H1 (cell line): Measurements from ENCODE around the gene RABL6. TPM values are rescaled to one million over a fixed set of nuclear protein-coding genes. Genes with fewer than 3 reads are reported as not detected.

Experiments
- CTCF ChIA-PET: fragments of 300-600 bp; sonication (Branson Sonifier 250); formaldehyde crosslinking; loops from one replicate; lab custom pipeline; 2021; ENCODE audit not compliant: partially characterized antibody; lab: Charles Lee
- POLR2A ChIA-PET: fragments of 300-600 bp; sonication (Branson Sonifier 250); formaldehyde crosslinking; loops from one replicate; lab custom pipeline; 2021; ENCODE audit warnings: inconsistent platforms; ENCODE audit not compliant: partially characterized antibody; lab: Charles Lee
- DNase-seq, 2 experiments: peaks; one replicate each; pipeline versions ENCODE4 v3.0.0 to v3.0.0-alpha.2; 2010 to 2022; ENCODE audit warnings: low spot score in 2 of 2, low read depth in 1 of 2, mixed read lengths in 1 of 2
- FAIRE-seq: peaks from 2 replicates; lab custom pipeline; 2011; peaks lifted over from hg19 to GRCh38; lab: Jason Lieb, UNC
- H2AFZ ChIP-seq: 2 replicates; pipeline ENCODE4 v1.8.1; 2012; ENCODE audit warnings: low read length, inconsistent platforms
- H2AK5ac ChIP-seq: 2 replicates; pipeline ENCODE4 v1.6.1; 2013; ENCODE audit warnings: low read depth, low read length
- H2BK120ac ChIP-seq: replicated peaks from 2 replicates; pipeline ENCODE3; 2013; ENCODE audit warnings: low read depth, low read length, inconsistent platforms
- H2BK12ac ChIP-seq: 2 replicates; pipeline ENCODE4 v1.6.1; 2013; ENCODE audit warnings: low read depth, low read length
- H2BK15ac ChIP-seq: 2 replicates; pipeline ENCODE4 v1.6.1; 2013; ENCODE audit warnings: low read length
- H2BK20ac ChIP-seq: 2 replicates; pipeline ENCODE4 v1.6.1; 2013; ENCODE audit warnings: low read length
- H2BK5ac ChIP-seq: 2 replicates; pipeline ENCODE4 v1.6.1; 2013; ENCODE audit warnings: low read depth, low read length
- H3K14ac ChIP-seq: 2 replicates; pipeline ENCODE4 v1.6.1; 2013; ENCODE audit warnings: inconsistent platforms; ENCODE audit not compliant: insufficient read length
- H3K18ac ChIP-seq: 2 replicates; pipeline ENCODE4 v1.6.1; 2013; ENCODE audit warnings: low read length; ENCODE audit errors: extremely low read depth
- H3K23ac ChIP-seq: 2 replicates; pipeline ENCODE4 v1.6.1; 2013; ENCODE audit warnings: inconsistent platforms; ENCODE audit not compliant: insufficient read length
- H3K23me2 ChIP-seq: 2 replicates; pipeline ENCODE4 v1.6.1; 2013; ENCODE audit warnings: low read depth, low read length
- H3K27ac ChIP-seq: 2 replicates; pipeline ENCODE4 v1.6.1; 2011; ENCODE audit warnings: low read depth, low read length, inconsistent platforms
- H3K27me3 ChIP-seq, 4 experiments: replicated peaks in 1 of 4; 1 replicate in 1 of 4; 2 replicates in 3 of 4; pipeline versions ENCODE4 v1.6.1 to v1.8.1; 2011 to 2013; ENCODE audit warnings: low read length in 3 of 4, mild to moderate bottlenecking in 3 of 4, inconsistent platforms in 2 of 4, mixed read lengths in 2 of 4, moderate library complexity in 1 of 4; ENCODE audit not compliant: control insufficient read depth in 3 of 4, insufficient read depth in 3 of 4; ENCODE audit errors: extremely low read depth in 1 of 4
- H3K36me3 ChIP-seq, 4 experiments: 2 replicates each; pipeline versions ENCODE4 v1.6.1 to v1.8.1; 2011 to 2013; ENCODE audit warnings: mild to moderate bottlenecking in 4 of 4, low read length in 3 of 4, moderate library complexity in 2 of 4, control low read depth in 1 of 4, inconsistent platforms in 1 of 4; ENCODE audit not compliant: insufficient read depth in 4 of 4, control insufficient read depth in 2 of 4
- H3K4ac ChIP-seq: replicated peaks from 2 replicates; pipeline ENCODE3; 2013; ENCODE audit warnings: low read length, low read depth, mixed read lengths, inconsistent platforms; ENCODE audit not compliant: insufficient read length
- H3K4me1 ChIP-seq, 4 experiments: replicated peaks in 1 of 4; 1 replicate in 1 of 4; 2 replicates in 3 of 4; pipeline versions ENCODE4 v1.6.1 to v1.8.1; 2011 to 2013; ENCODE audit warnings: low read length in 3 of 4, inconsistent platforms in 2 of 4, mixed read lengths in 1 of 4; ENCODE audit not compliant: insufficient read depth in 4 of 4, control insufficient read depth in 3 of 4
- H3K4me2 ChIP-seq, 2 experiments: 2 replicates each; pipeline versions ENCODE4 v1.6.1 to v1.8.1; 2011 to 2013; ENCODE audit warnings: low read depth in 2 of 2, low read length in 2 of 2, control low read depth in 1 of 2, inconsistent platforms in 1 of 2, mild to moderate bottlenecking in 1 of 2; ENCODE audit not compliant: insufficient read depth in 1 of 2
- H3K4me3 ChIP-seq, 4 experiments: fragments of 200-600, 300-600 bp in 1 of 4; sonication (generic), shearing (Covaris generic), sonication (Bioruptor Twin) in 1 of 4; 2 replicates each; pipeline versions ENCODE4 v1.5.1 to v1.8.1; 2011 to 2016; ENCODE audit warnings: low read length in 4 of 4, low read depth in 3 of 4, control low read depth in 2 of 4, inconsistent platforms in 2 of 4, mild to moderate bottlenecking in 2 of 4, mixed read lengths in 1 of 4, moderate library complexity in 1 of 4; ENCODE audit not compliant: insufficient read depth in 2 of 4; ENCODE audit errors: extremely low read depth in 1 of 4
- H3K56ac ChIP-seq: replicated peaks from 2 replicates; pipeline ENCODE3; 2013; ENCODE audit warnings: low read depth, mild to moderate bottlenecking, mixed read lengths, low read length, inconsistent platforms; ENCODE audit not compliant: insufficient read length
- H3K79me1 ChIP-seq: 2 replicates; pipeline ENCODE4 v1.6.1; 2013; ENCODE audit warnings: low read depth, low read length, control low read depth
- H3K79me2 ChIP-seq, 2 experiments: 2 replicates each; pipeline versions ENCODE4 v1.6.1 to v1.8.1; 2012 to 2013; ENCODE audit warnings: low read length in 2 of 2, mild to moderate bottlenecking in 2 of 2, inconsistent platforms in 1 of 2; ENCODE audit not compliant: insufficient read depth in 2 of 2, control insufficient read depth in 1 of 2
- H3K9ac ChIP-seq, 4 experiments: replicated peaks in 1 of 4; 1 replicate in 1 of 4; 2 replicates in 3 of 4; pipeline versions ENCODE4 v1.6.1 to v1.8.1; 2011 to 2013; ENCODE audit warnings: low read depth in 3 of 4, low read length in 3 of 4, control low read depth in 2 of 4, mild to moderate bottlenecking in 2 of 4, moderate library complexity in 2 of 4, inconsistent platforms in 1 of 4; ENCODE audit errors: extremely low read depth in 1 of 4
- H3K9me3 ChIP-seq, 2 experiments: 2 replicates each; pipeline versions ENCODE4 v1.6.1 to v1.8.1; 2012 to 2013; ENCODE audit warnings: mild to moderate bottlenecking in 2 of 2, moderate library complexity in 2 of 2, control low read depth in 1 of 2, inconsistent platforms in 1 of 2, low read depth in 1 of 2, low read length in 1 of 2, mixed read lengths in 1 of 2; ENCODE audit not compliant: insufficient read depth in 2 of 2
- H4K20me1 ChIP-seq, 2 experiments: replicated peaks in 1 of 2; 2 replicates each; pipeline versions ENCODE3 to v1.8.1; 2011 to 2013; ENCODE audit warnings: inconsistent platforms in 2 of 2, low read length in 2 of 2, mild to moderate bottlenecking in 1 of 2; ENCODE audit not compliant: insufficient read depth in 2 of 2, control insufficient read depth in 1 of 2
- H4K5ac ChIP-seq: 2 replicates; pipeline ENCODE4 v1.6.1; 2013; ENCODE audit warnings: low read length, low read depth, mixed read lengths, inconsistent platforms; ENCODE audit not compliant: insufficient read length
- H4K8ac ChIP-seq: 2 replicates; pipeline ENCODE4 v1.8.0; 2013; ENCODE audit warnings: mild to moderate bottlenecking, moderate library complexity, low read length, inconsistent platforms; ENCODE audit not compliant: insufficient read depth; ENCODE audit errors: extremely low read depth
- H4K91ac ChIP-seq: replicated peaks from 2 replicates; pipeline ENCODE3; 2013; ENCODE audit warnings: low read length, mixed read lengths, inconsistent platforms; ENCODE audit not compliant: insufficient read length
- BRCA1 ChIP-seq: IDR thresholded peaks from 2 replicates; pipeline ENCODE4 v1.6.1; 2012; ENCODE audit warnings: low read depth, low read length, improper control_type of control experiment
- EP300 ChIP-seq, 2 experiments: IDR thresholded peaks; 1 replicate in 1 of 2; 2 replicates in 1 of 2; pipeline ENCODE4 v1.6.1; 2011 to 2012; ENCODE audit warnings: low read depth in 2 of 2, low read length in 2 of 2, mild to moderate bottlenecking in 2 of 2, borderline replicate concordance in 1 of 2, inconsistent platforms in 1 of 2, moderate library complexity in 1 of 2
- GABPA ChIP-seq: IDR thresholded peaks from 2 replicates; pipeline ENCODE4 v1.6.1; 2011; ENCODE audit warnings: mild to moderate bottlenecking, low read length, moderate library complexity, borderline replicate concordance; ENCODE audit not compliant: insufficient read depth
- KDM1A ChIP-seq: fragments of 200-600, 300-600 bp; sonication (generic); IDR thresholded peaks from 2 replicates; pipeline ENCODE4 v1.7.1; 2016; ENCODE audit warnings: mild to moderate bottlenecking, low read length, borderline replicate concordance
- SIRT6 ChIP-seq: IDR thresholded peaks from one replicate; pipeline ENCODE4 v1.7.1; 2012; ENCODE audit warnings: low read length, inconsistent platforms
- SP1 ChIP-seq: IDR thresholded peaks from 2 replicates; pipeline ENCODE4 v1.6.1; 2011; ENCODE audit warnings: low read depth, low read length
- ZNF274 ChIP-seq: IDR thresholded peaks from 2 replicates; pipeline ENCODE4 v1.7.0; 2012; ENCODE audit warnings: low read length, borderline replicate concordance; ENCODE audit errors: extremely low read depth
- WGBS, 2 experiments: shearing (Covaris generic) in 1 of 2; methylation state at CpG; one replicate each; pipeline versions ENCODE4 v1.1.6 to v1.1.7; 2013 to 2015; ENCODE audit warnings: low lambda C conversion rate in 2 of 2, mixed read lengths in 2 of 2, inconsistent platforms in 1 of 2, low coverage in 1 of 2, missing lambda C conversion rate in 1 of 2; ENCODE audit not compliant: insufficient replicate concordance in 2 of 2, insufficient coverage in 1 of 2, insufficient read length in 1 of 2; ENCODE audit errors: extremely low coverage in 1 of 2, missing lambda C conversion rate in 1 of 2; 5-methylcytosine and 5-hydroxymethylcytosine counted together
- polyA plus RNA-seq, 7 experiments: library from polyadenylated mRNA; depleted of rRNA in 3 of 7; stranded (reverse) in 5 of 7; unstranded in 2 of 7; fragments of >200 nt in 5 of 7; fragments of 200-250 nt in 2 of 7; gene quantifications; 1 replicate in 5 of 7; 2 replicates in 1 of 7; 4 replicates in 1 of 7; pipeline versions ENCODE4 v1.2.1 to v1.2.3, GENCODE V29; 2011 to 2013; ENCODE audit warnings: missing spikeins in 2 of 7, mixed read lengths in 2 of 7
- total RNA-seq: library from RNA; stranded (reverse); fragmentation: NEBNext Ultra II Directional; extraction: Animal tissue kit (Norgen Biotek cat#: 25700); gene quantifications from 2 replicates; pipeline ENCODE4 v1.2.1, GENCODE V29; 2021

The RABL6 gene
- total and polyA plus RNA-seq, 2 of the 8 experiments (the other 6 are each of a cell fraction or from before 2014, with no cell fraction given): 70.1 to 130 TPM

DNA sequence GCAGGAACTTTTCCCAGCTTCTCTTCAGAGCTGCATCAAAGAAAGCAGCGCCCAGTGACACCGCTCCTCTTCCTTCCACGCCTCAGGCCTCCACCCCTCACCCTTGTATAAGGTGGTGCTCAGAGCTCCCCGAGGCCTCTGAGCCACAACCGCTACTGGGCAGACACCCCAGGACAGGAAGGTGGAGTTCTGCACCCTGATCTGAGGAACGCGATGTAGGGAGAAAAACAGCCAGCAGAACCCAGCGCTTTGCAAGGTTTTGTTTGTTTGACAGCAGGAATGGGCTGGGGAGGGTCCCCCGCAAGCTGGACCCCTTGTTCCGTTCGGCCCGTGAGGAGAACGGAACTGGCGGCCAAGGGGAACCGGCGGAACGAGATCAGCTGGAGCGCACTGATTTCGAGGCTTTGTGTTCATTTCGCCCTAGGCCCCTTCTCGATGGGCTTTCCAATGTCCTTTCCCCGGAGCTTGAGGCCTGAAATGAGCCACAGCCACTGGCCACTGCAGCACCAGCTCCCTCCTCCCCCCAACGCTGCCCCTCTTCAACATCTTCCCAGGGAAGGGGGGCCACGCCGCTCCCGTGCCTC is 54.2 kb downstream of the RABL6 start:
- no peaks in the 10 kb centered on the region; a peak in 1 of 4 replicates for H3K9me3 ChIP-seq
- no peak overlapping the region for H3K14ac ChIP-seq
- no peak overlapping the region for H3K4ac ChIP-seq
- H3K18ac ChIP-seq: no peak overlapping the region
- DNase-seq (no peak), FAIRE-seq (no peak)
- no peak overlapping the region for H2BK20ac ChIP-seq
- TF ChIP-seq ZNF274: no peak
- no peak for TF ChIP-seq SP1
- no peak for TF ChIP-seq EP300 (IDR thresholded peaks at IDR 0.05; ENCODE audit: borderline replicate concordance in 1 of 2, low read depth in 2 of 2, low read length in 2 of 2)
- TF ChIP-seq BRCA1: no peak
- no peak for TF ChIP-seq KDM1A
- no peak for TF ChIP-seq SIRT6
- TF ChIP-seq GABPA: no peak
- H2BK12ac ChIP-seq: no peak overlapping the region
- H3K79me2 ChIP-seq: peaks cover 5 to 17% of the 10 kb centered on the region in 2 experiments; a peak in 3 of 4 replicates
- H3K9ac ChIP-seq: no peak overlapping the region
- H3K56ac ChIP-seq: no peak overlapping the region
- no peak overlapping the region for H3K27ac ChIP-seq
- H2BK5ac ChIP-seq: no peak overlapping the region
- peaks cover 5% of the 10 kb centered on the region; the same call in 1 of the 2 replicates for H3K23me2 ChIP-seq
- H3K36me3 ChIP-seq: peaks cover 11 to 34% (median 27%) of the 10 kb centered on the region in 4 experiments
- peaks cover 7 to 38% of the 10 kb centered on the region in 2 experiments for H4K20me1 ChIP-seq
- H4K8ac ChIP-seq: no peak overlapping the region
- no peak overlapping the region for H2AK5ac ChIP-seq
- POLR2A ChIA-PET: interaction anchor here (0.9 to 16.2 kb wide), 7 partner anchors 8 to 45 kb away, joined by 3 to 248 read pairs (median 6); partner anchors contain the start of genes AJM1 and MAMDC4
- no peak overlapping the region for H3K4me3 ChIP-seq
- no peak overlapping the region for H2BK15ac ChIP-seq
- no peak overlapping the region for H3K4me2 ChIP-seq
- peaks cover 10% of the 10 kb centered on the region for H3K79me1 ChIP-seq
- WGBS, 2 experiments: 89% methylated on average over 22 of the region's 26 CpGs; no CpG with 5 or more reads in 1 of the 2 experiments
- no peak overlapping the region for H3K23ac ChIP-seq
- H3K27me3 ChIP-seq: no peaks in the 10 kb centered on the region
- no peak overlapping the region for H4K91ac ChIP-seq
- no peak overlapping the region for H4K5ac ChIP-seq
- no peak overlapping the region for H2AFZ ChIP-seq
- H2BK120ac ChIP-seq: no peak overlapping the region
- CTCF ChIA-PET: interaction anchor here (1.0 to 2.5 kb wide), 6 partner anchors 14 to 173 kb away, joined by 3 to 8 read pairs (median 6); partner anchors contain the start of gene AJM1
- peaks cover 0 to 6% (median 5%) of the 10 kb centered on the region in 4 experiments; a peak in 5 of 7 replicates for H3K4me1 ChIP-seq
